Colonic mucosa (tissue), 4 donors: Measurements from ENCODE around the gene PIP5K1B. TPM values are rescaled to one million over a fixed set of nuclear protein-coding genes. Genes with fewer than 3 reads are reported as not detected.
A peak's percentile ranks its signal among the peaks of the same experiment; 100 is the strongest.

Source experiments
- DNase-seq: peaks from one replicate; pipeline ENCODE4 v3.0.0-alpha.2; 2020
- H3K27ac ChIP-seq: fragments of 200-600 bp; one replicate; pipeline ENCODE4 v1.8.0; 2021
- H3K27me3 ChIP-seq: fragments of 200-600 bp; one replicate; pipeline ENCODE4 v1.8.0; 2021
- H3K36me3 ChIP-seq: fragments of 200-600 bp; one replicate; pipeline ENCODE4 v1.8.0; 2021
- H3K4me1 ChIP-seq: fragments of 200-600 bp; one replicate; pipeline ENCODE4 v1.8.0; 2021; ENCODE audit warnings: mild to moderate bottlenecking
- H3K4me3 ChIP-seq: fragments of 200-600 bp; one replicate; pipeline ENCODE4 v1.8.0; 2021
- H3K9ac ChIP-seq, 2 donors: one replicate each; pipeline ENCODE4 v1.7.0; 2013; ENCODE audit warnings: control low read depth in 2 of 2, low read depth in 2 of 2, low read length in 2 of 2
- H3K9me3 ChIP-seq: fragments of 200-600 bp; one replicate; pipeline ENCODE4 v1.8.0; 2021
- intact Hi-C: fragments of 100-400 bp; cut with DNase I; formaldehyde crosslinking; loops from one replicate; pipeline ENCODE4 v1.14.1; 2022
- total RNA-seq, 2 donors: library from RNA; stranded (reverse); fragmentation: NEBNext Ultra II Directional in 1 of 2; extraction: Animal tissue kit (Norgen Biotek cat#: 25700) in 1 of 2; gene quantifications; one replicate each; pipeline ENCODE4 v1.2.1, GENCODE V29; 2021
- TF ChIP-seq, protein P1 (sequence below): fragments of 200-600 bp; IDR thresholded peaks from one replicate; pipeline ENCODE4 v1.8.0; 2022; ENCODE audit warnings: antibody characterized with exemption, mild to moderate bottlenecking
- donor health status: healthy.
- donor health status: DM: no; HTN: no; CAD: no.
- donor health status: DM: no; HTN: no; CAD: no.

The PIP5K1B gene
- total RNA-seq, 2 donors from 2014 or later = 59.2 to 74.2 TPM

- peaks cover 4% of the 10 kb centered on the region for H3K4me1 ChIP-seq
- H3K4me3 ChIP-seq = no peak overlapping the region
- H3K9me3 ChIP-seq = no peaks in the 10 kb centered on the region
- intact Hi-C loops = no loop called here
- no peak overlapping the region for H3K27ac ChIP-seq
- no peak overlapping the region for H3K9ac ChIP-seq
- TF ChIP-seq, protein P1, sequence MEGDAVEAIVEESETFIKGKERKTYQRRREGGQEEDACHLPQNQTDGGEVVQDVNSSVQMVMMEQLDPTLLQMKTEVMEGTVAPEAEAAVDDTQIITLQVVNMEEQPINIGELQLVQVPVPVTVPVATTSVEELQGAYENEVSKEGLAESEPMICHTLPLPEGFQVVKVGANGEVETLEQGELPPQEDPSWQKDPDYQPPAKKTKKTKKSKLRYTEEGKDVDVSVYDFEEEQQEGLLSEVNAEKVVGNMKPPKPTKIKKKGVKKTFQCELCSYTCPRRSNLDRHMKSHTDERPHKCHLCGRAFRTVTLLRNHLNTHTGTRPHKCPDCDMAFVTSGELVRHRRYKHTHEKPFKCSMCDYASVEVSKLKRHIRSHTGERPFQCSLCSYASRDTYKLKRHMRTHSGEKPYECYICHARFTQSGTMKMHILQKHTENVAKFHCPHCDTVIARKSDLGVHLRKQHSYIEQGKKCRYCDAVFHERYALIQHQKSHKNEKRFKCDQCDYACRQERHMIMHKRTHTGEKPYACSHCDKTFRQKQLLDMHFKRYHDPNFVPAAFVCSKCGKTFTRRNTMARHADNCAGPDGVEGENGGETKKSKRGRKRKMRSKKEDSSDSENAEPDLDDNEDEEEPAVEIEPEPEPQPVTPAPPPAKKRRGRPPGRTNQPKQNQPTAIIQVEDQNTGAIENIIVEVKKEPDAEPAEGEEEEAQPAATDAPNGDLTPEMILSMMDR = no peak
- H3K27me3 ChIP-seq = no peaks in the 10 kb centered on the region
- H3K36me3 ChIP-seq = no peaks in the 10 kb centered on the region
- no peak for DNase-seq
Observed at GRCh38 chr9:69030851-69031645, 326.0 kb downstream of the PIP5K1B start.

DNA sequence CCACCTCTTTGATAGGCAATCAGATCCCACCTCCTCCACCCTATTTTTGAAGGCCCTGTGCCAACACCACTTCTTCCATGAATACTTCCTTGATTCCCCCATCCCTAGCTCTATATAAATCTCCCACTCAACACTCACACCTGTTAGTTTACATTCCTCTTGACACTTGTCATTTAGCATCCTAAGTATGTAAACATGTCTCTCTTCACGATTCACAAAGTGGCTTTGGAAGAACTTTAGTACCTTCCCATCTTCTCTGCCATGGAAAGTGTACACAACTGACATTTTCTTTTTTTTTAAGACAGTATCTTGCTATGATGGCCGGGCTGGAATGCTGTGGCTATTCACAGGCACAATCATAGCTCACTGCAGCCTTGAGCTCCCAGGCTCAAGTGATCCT is 329.0 kb downstream of the PIP5K1B start:
- no peak overlapping the region for H3K27ac ChIP-seq
- DNase-seq = no peak
- H3K27me3 ChIP-seq = no peaks in the 10 kb centered on the region
- TF ChIP-seq, protein P1 = no peak
- H3K4me1 ChIP-seq = peaks cover 4% of the 10 kb centered on the region
- H3K4me3 ChIP-seq = no peak overlapping the region
- no peaks in the 10 kb centered on the region for H3K36me3 ChIP-seq
- intact Hi-C loops = no loop called here
- no peaks in the 10 kb centered on the region for H3K9me3 ChIP-seq
- H3K9ac ChIP-seq = no peak overlapping the region

GRCh38 chr9:69035438-69036308 is 330.6 kb downstream of the PIP5K1B start, which contains the start of gene FXN:
TSS of gene FXN (plus strand) at chr9:69035752. CDS start at chr9:69035783, 31 bp downstream.
- TF ChIP-seq, protein P1 = peak; percentile 99
- Histone ChIP-seq H3K9me3 (no peaks in the 10 kb centered on the region), H3K36me3 (no peaks in the 10 kb centered on the region), H3K9ac (peak within 1 kb of the TSS; percentile 73 to 91), H3K4me1 (peaks cover 4% of the 10 kb centered on the region), H3K27ac (peak within 1 kb of the TSS; percentile 71), H3K4me3 (peak within 1 kb of the TSS; percentile 64), H3K27me3 (no peaks in the 10 kb centered on the region)
- peak; percentile 87 for DNase-seq
- intact Hi-C loops = no loop called here

- no peaks in the 10 kb centered on the region for H3K27me3 ChIP-seq
- no peaks in the 10 kb centered on the region for H3K9me3 ChIP-seq
- peaks cover 4% of the 10 kb centered on the region for H3K4me1 ChIP-seq
- peak overlapping the region; percentile 71 for H3K27ac ChIP-seq
- TF ChIP-seq, protein P1 = no peak
- peak overlapping the region; percentile 73 to 91 for H3K9ac ChIP-seq
- intact Hi-C loops = no loop called here
- peak overlapping the region; percentile 64 for H3K4me3 ChIP-seq
- H3K36me3 ChIP-seq = no peaks in the 10 kb centered on the region
- peak; percentile 44 for DNase-seq
Observed at GRCh38 chr9:69036309-69036708, 331.3 kb downstream of the PIP5K1B start.

DNA sequence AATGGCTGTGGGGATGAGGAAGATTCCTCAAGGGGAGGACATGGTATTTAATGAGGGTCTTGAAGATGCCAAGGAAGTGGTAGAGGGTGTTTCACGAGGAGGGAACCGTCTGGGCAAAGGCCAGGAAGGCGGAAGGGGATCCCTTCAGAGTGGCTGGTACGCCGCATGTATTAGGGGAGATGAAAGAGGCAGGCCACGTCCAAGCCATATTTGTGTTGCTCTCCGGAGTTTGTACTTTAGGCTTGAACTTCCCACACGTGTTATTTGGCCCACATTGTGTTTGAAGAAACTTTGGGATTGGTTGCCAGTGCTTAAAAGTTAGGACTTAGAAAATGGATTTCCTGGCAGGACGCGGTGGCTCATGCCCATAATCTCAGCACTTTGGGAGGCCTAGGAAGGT is 331.8 kb downstream of the PIP5K1B start:
- intact Hi-C loops = no loop called here
- TF ChIP-seq, protein P1 = no peak
- no peaks in the 10 kb centered on the region for H3K36me3 ChIP-seq
- H3K9ac ChIP-seq = peak overlapping the region in 1 of 2 donors; percentile 73
- peak; percentile 23 for DNase-seq
- peak overlapping the region; percentile 64 for H3K4me3 ChIP-seq
- no peaks in the 10 kb centered on the region for H3K9me3 ChIP-seq
- peaks cover 4% of the 10 kb centered on the region for H3K4me1 ChIP-seq
- H3K27me3 ChIP-seq = no peaks in the 10 kb centered on the region
- peak overlapping the region; percentile 71 for H3K27ac ChIP-seq
